ENCODE data around the gene AK1. TPM values are rescaled to one million over a fixed set of nuclear protein-coding genes. Genes with fewer than 3 reads are reported as not detected.

Gene AK1
- total and polyA plus RNA-seq, 10 of the 15 experiments (the other 5 are each of a cell fraction or from before 2014, with no cell fraction given): 0.23 to 3.1 (median 1.8) TPM

GRCh38 chr9:127915801-127916719 is 38.6 kb upstream of the AK1 start (continued):
- no peak for TF ChIP-seq CEBPZ (IDR thresholded peaks at IDR 0.05; ENCODE audit: low read depth, low read length)
- no peak for TF ChIP-seq KLF5 (IDR thresholded peaks at IDR 0.05; ENCODE audit: partially characterized antibody)
- TF ChIP-seq CTCF (IDR thresholded peaks at IDR 0.05 in 2 of 3, conservative IDR thresholded peaks at IDR 0.05 in 1 of 3; ENCODE audit: control insufficient read depth in 2 of 3, extremely low read depth in 1 of 3, insufficient read depth in 1 of 3, low read depth in 3 of 3, low read length in 3 of 3): no peak
- 0 out of 4 replicates have a peak, but pooled peaks of 1 of the 2 experiments have one; percentile 32 for TF ChIP-seq IKZF2 (IDR thresholded peaks at IDR 0.05)
- no peak for TF ChIP-seq GATAD2B (conservative IDR thresholded peaks at IDR 0.05; ENCODE audit: low read depth)
- 0 out of 2 replicates have a peak, but pooled peaks have one; percentile 34 for TF ChIP-seq MXI1 (IDR thresholded peaks at IDR 0.05; ENCODE audit: low read depth, low read length)
- peak; percentile 76 for TF ChIP-seq RUNX3 (IDR thresholded peaks at IDR 0.05; ENCODE audit: low read length)
- no peak for TF ChIP-seq RELB (IDR thresholded peaks at IDR 0.05; ENCODE audit: low read depth)
- 0 out of 2 replicates have a peak, but pooled peaks have one; percentile 32 for TF ChIP-seq TAF1 (IDR thresholded peaks at IDR 0.05; ENCODE audit: borderline replicate concordance, low read depth, low read length)
- TF ChIP-seq SMAD5 (IDR thresholded peaks at IDR 0.05; ENCODE audit: low read depth): 0 out of 2 replicates have a peak, but pooled peaks have one; percentile 25
- TF ChIP-seq ZBED1 (IDR thresholded peaks at IDR 0.05; ENCODE audit: borderline replicate concordance): no peak
- TF ChIP-seq ZSCAN29 (IDR thresholded peaks at IDR 0.05): no peak
- TF ChIP-seq EGR1 (IDR thresholded peaks at IDR 0.05; ENCODE audit: borderline replicate concordance in 1 of 2, low read depth in 2 of 2, low read length in 2 of 2): no peak
- TF ChIP-seq NR2F1 (conservative IDR thresholded peaks at IDR 0.05): no peak
- TF ChIP-seq PBX3 (IDR thresholded peaks at IDR 0.05; ENCODE audit: insufficient replicate concordance, low read depth, low read length): peak; percentile 12
- no peak for TF ChIP-seq HDAC6 (IDR thresholded peaks at IDR 0.05; ENCODE audit: unreplicated experiment)
- TF ChIP-seq RELA (IDR thresholded peaks at IDR 0.05; ENCODE audit: borderline replicate concordance, partially characterized antibody): no peak
- TF ChIP-seq ZNF207 (IDR thresholded peaks at IDR 0.05; ENCODE audit: borderline replicate concordance): no peak
- TF ChIP-seq JUNB (IDR thresholded peaks at IDR 0.05): no peak
- TF ChIP-seq BCL11A (IDR thresholded peaks at IDR 0.05; ENCODE audit: low read depth, low read length): peak; percentile 60; the same call in 1 of the 2 replicates

All from GM12878 (cell line).